GM21528 (cell line): Measurements from ENCODE around the gene MPO.

Source experiments
- ATAC-seq: cut with Tn5 transposase; IDR thresholded peaks from one replicate; pipeline ENCODE4 v1.9.1; 2021; ENCODE audit warnings: mild to moderate bottlenecking, moderate library complexity; ENCODE audit not compliant: unreplicated experiment, low FRiP score

MPO gene

GRCh38 chr17:58308173-58308984 is 27.6 kb upstream of the MPO start:
- ATAC-seq: no peak

- no peak for ATAC-seq
Observed at GRCh38 chr17:58307468-58308172, 26.9 kb upstream of the MPO start.

GRCh38 chr17:58306131-58306951 is 25.6 kb upstream of the MPO start:
- ATAC-seq: no peak

GRCh38 chr17:58305626-58306025 is 24.9 kb upstream of the MPO start:
- no peak for ATAC-seq

GRCh38 chr17:58304750-58305486 is 24.2 kb upstream of the MPO start:
- no peak for ATAC-seq

GRCh38 chr17:58303971-58304749 is 23.4 kb upstream of the MPO start:
- no peak for ATAC-seq

GRCh38 chr17:58302919-58303585 is 22.3 kb upstream of the MPO start:
- no peak for ATAC-seq

GRCh38 chr17:58302171-58302918 is 21.6 kb upstream of the MPO start:
- no peak for ATAC-seq

GRCh38 chr17:58301504-58302150 is 20.9 kb upstream of the MPO start:
- ATAC-seq: no peak

- no peak for ATAC-seq
Observed at GRCh38 chr17:58300336-58300735, 19.6 kb upstream of the MPO start.

GRCh38 chr17:58294034-58294433 is 13.3 kb upstream of the MPO start:
- no peak for ATAC-seq

- ATAC-seq: no peak
Observed at GRCh38 chr17:58291246-58291645, 10.5 kb upstream of the MPO start.

- ATAC-seq: no peak
Observed at GRCh38 chr17:58289869-58290268, 9.1 kb upstream of the MPO start.

- ATAC-seq: no peak
Observed at GRCh38 chr17:58285422-58285810, 4.7 kb upstream of the MPO start.

GRCh38 chr17:58284613-58285421 is 4.1 kb upstream of the MPO start:
- no peak for ATAC-seq

- no peak for ATAC-seq
Observed at GRCh38 chr17:58283674-58284612, 3.2 kb upstream of the MPO start.
